ENCODE data around the gene AHRR. TPM values are rescaled to one million over a fixed set of nuclear protein-coding genes. Genes with fewer than 3 reads are reported as not detected.

The AHRR gene
- total and polyA plus RNA-seq, 9 of the 15 experiments (the other 6 are each of a cell fraction or from before 2014, with no cell fraction given), result 0.06 to 1.6 (median 0.75) TPM; not detected in 1

- TF ChIP-seq GTF3C2 (IDR thresholded peaks at IDR 0.05; ENCODE audit: borderline replicate concordance, extremely low read depth, insufficient read length), result no peak
- TF ChIP-seq, protein P1, sequence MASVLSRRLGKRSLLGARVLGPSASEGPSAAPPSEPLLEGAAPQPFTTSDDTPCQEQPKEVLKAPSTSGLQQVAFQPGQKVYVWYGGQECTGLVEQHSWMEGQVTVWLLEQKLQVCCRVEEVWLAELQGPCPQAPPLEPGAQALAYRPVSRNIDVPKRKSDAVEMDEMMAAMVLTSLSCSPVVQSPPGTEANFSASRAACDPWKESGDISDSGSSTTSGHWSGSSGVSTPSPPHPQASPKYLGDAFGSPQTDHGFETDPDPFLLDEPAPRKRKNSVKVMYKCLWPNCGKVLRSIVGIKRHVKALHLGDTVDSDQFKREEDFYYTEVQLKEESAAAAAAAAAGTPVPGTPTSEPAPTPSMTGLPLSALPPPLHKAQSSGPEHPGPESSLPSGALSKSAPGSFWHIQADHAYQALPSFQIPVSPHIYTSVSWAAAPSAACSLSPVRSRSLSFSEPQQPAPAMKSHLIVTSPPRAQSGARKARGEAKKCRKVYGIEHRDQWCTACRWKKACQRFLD (CRISPR knock-in tag; IDR thresholded peaks at IDR 0.05), result no peak
- no peak for TF ChIP-seq YBX1 (IDR thresholded peaks at IDR 0.05)
- TF ChIP-seq MYNN (IDR thresholded peaks at IDR 0.05), result no peak
- TF ChIP-seq MYNN (CRISPR knock-in tag; IDR thresholded peaks at IDR 0.05), result no peak
Observed at GRCh38 chr5:406041-406440, 84.5 kb downstream of the AHRR start (continued).

GRCh38 chr5:407051-407450 is 85.5 kb downstream of the AHRR start:
- WGBS (ENCODE audit: insufficient coverage, low coverage, missing lambda C conversion rate), result 4% methylated on average over 6 of the region's 6 CpGs
- no peak for FAIRE-seq
- no peak overlapping the region for H3K4me3 ChIP-seq
- no peaks in the 10 kb centered on the region for H3K79me2 ChIP-seq (ENCODE audit: control insufficient read depth, insufficient read depth, low read length)
- no peak overlapping the region for H2AFZ ChIP-seq (ENCODE audit: low read depth, low read length)
- ChIA-PET POLR2A (no interaction called here), CTCF (ENCODE audit: low intra/inter-chr PET ratio) (no interaction called here)
- no peaks in the 10 kb centered on the region for H3K36me3 ChIP-seq (ENCODE audit: control insufficient read depth, insufficient read depth, low read length)
- intact Hi-C loops (cut with micrococcal nuclease), result no loop called here
- no peak overlapping the region for H3K27ac ChIP-seq (ENCODE audit: extremely low read depth, low read depth, low read length)
- H3K4me2 ChIP-seq (ENCODE audit: insufficient read depth, low read length), result no peak overlapping the region
- no peak overlapping the region for H3K9ac ChIP-seq (ENCODE audit: insufficient read depth in 1 of 2, low read depth in 2 of 2, low read length in 2 of 2)
- peaks cover 0 to 3% of the 10 kb centered on the region in 2 experiments; a peak in 1 of 5 replicates for H3K4me1 ChIP-seq (replicated peaks in 1 of 2; ENCODE audit: control insufficient read depth in 2 of 2, insufficient read depth in 2 of 2, low read length in 2 of 2)
- H3K9me3 ChIP-seq (replicated peaks; ENCODE audit: control insufficient read depth, insufficient read depth, low read depth, low read length), result no peaks in the 10 kb centered on the region
- ATAC-seq, result no peak
- no peaks in the 10 kb centered on the region; the same call in 1 of the 2 replicates for H4K20me1 ChIP-seq (replicated peaks; ENCODE audit: control insufficient read depth, insufficient read depth, low read length)
- in situ Hi-C loops (cut with MboI), result no loop called here
- no peak for DNase-seq (ENCODE audit: extremely low read depth in 1 of 4, low spot score in 3 of 4)
- no TSS peak for BruUV-seq (replicated peaks)
- peaks cover 61% of the 10 kb centered on the region in 2 experiments for H3K27me3 ChIP-seq (ENCODE audit: control insufficient read depth in 2 of 2, insufficient read depth in 2 of 2, low read length in 2 of 2)
- H3K9me1 ChIP-seq (ENCODE audit: control insufficient read depth, insufficient read depth, low read length), result no peaks in the 10 kb centered on the region
- TF ChIP-seq KDM5B (IDR thresholded peaks at IDR 0.05; ENCODE audit: insufficient replicate concordance, low read depth, low read length) (no peak), POLR2B (IDR thresholded peaks at IDR 0.05; ENCODE audit: low read depth, partially characterized antibody) (no peak), EWSR1 (IDR thresholded peaks at IDR 0.05; ENCODE audit: borderline replicate concordance, low read depth, partially characterized antibody) (no peak), NFE2 (IDR thresholded peaks at IDR 0.05; ENCODE audit: low read depth) (no peak), KDM2B (CRISPR knock-in tag; IDR thresholded peaks at IDR 0.05) (no peak), CCAR2 (IDR thresholded peaks at IDR 0.05; ENCODE audit: low read depth, low read length) (no peak), ZKSCAN8 (CRISPR knock-in tag; IDR thresholded peaks at IDR 0.05) (no peak), HMG20B (CRISPR knock-in tag; IDR thresholded peaks at IDR 0.05) (no peak), ZNF449 (CRISPR knock-in tag; IDR thresholded peaks at IDR 0.05) (no peak), KDM4B (IDR thresholded peaks at IDR 0.05; ENCODE audit: borderline replicate concordance in 2 of 2, low read depth in 1 of 2) (no peak), ZNF445 (CRISPR knock-in tag; IDR thresholded peaks at IDR 0.05; ENCODE audit: low read depth) (no peak), XRCC3 (IDR thresholded peaks at IDR 0.05) (no peak)
